GM19035 (cell line): Measurements from ENCODE around the gene POFUT2.
A peak's percentile ranks its signal among the peaks of the same experiment; 100 is the strongest.

ENCODE experiments used
- ATAC-seq: cut with Tn5 transposase; IDR thresholded peaks from one replicate; pipeline ENCODE4 v1.9.1; 2021; ENCODE audit not compliant: unreplicated experiment

Gene POFUT2

GRCh38 chr21:45299026-45299863, 11.6 kb upstream of the POFUT2 start:
- ATAC-seq, result no peak

GRCh38 chr21:45297869-45298268, 10.2 kb upstream of the POFUT2 start:
- ATAC-seq, result no peak

GRCh38 chr21:45297329-45297728, 9.6 kb upstream of the POFUT2 start:
- ATAC-seq, result no peak

- ATAC-seq, result no peak
These were observed 8.9 kb upstream of the POFUT2 start for GRCh38 chr21:45296638-45297037.

GRCh38 chr21:45295576-45296365, 8.1 kb upstream of the POFUT2 start:
- ATAC-seq, result no peak

GRCh38 chr21:45294509-45295291, 7.0 kb upstream of the POFUT2 start:
- no peak for ATAC-seq

GRCh38 chr21:45293726-45294401, 6.2 kb upstream of the POFUT2 start:
- no peak for ATAC-seq

GRCh38 chr21:45293220-45293725, 5.6 kb upstream of the POFUT2 start:
- no peak for ATAC-seq

GRCh38 chr21:45292399-45293219, 4.9 kb upstream of the POFUT2 start:
- no peak for ATAC-seq

- no peak for ATAC-seq
These were observed 4.1 kb upstream of the POFUT2 start for GRCh38 chr21:45291613-45292398.

GRCh38 chr21:45290948-45291612, 3.4 kb upstream of the POFUT2 start:
- no peak for ATAC-seq

GRCh38 chr21:45289655-45290515, 2.2 kb upstream of the POFUT2 start:
- no peak for ATAC-seq

- no peak for ATAC-seq
These were observed 1.4 kb upstream of the POFUT2 start for GRCh38 chr21:45289134-45289533.

GRCh38 chr21:45288441-45288841, 746 bp upstream of the POFUT2 start:
- peak; percentile 10 for ATAC-seq

GRCh38 chr21:45286671-45287437, 841 bp downstream of the POFUT2 start:
- no peak for ATAC-seq

GRCh38 chr21:45285266-45285931, 2.3 kb downstream of the POFUT2 start:
- ATAC-seq, result no peak
